ENCODE results near the gene DAPK1.

The DAPK1 gene

DNA sequence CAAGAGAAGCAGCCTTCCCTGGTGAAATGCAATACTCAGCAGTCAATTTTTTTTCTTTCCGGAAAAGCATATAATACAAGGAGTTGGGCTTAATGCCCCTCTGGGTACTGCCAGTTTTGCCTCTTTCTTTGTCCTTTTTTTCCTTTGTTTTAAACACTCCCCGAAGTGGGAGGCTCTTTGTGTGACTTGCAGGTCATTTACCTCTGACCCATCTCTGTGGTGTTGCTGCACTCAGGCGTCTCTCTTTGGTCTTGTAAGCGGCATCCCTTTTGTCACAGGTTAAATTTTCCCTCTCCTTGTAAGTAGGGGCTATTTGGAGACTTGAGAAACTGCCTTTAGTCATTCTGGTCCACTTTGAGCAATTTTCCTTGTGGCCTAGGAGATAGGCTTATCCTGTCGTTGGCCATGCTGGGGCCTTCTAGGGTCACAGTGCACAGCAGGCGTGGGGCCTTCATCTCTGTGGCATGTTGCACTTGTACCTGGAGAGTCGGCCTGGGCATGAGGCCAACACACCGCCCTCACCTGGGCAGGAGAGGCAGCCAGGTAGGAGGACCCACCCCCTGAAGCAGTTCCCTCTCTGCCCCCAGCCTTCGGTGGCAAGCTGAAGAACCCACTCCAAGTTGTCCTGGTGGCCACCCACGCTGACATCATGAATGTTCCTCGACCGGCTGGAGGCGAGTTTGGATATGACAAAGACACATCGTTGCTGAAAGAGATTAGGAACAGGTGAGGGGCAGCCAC is 200.6 kb downstream of the DAPK1 start:
- DNase-seq = no peak

DNA sequence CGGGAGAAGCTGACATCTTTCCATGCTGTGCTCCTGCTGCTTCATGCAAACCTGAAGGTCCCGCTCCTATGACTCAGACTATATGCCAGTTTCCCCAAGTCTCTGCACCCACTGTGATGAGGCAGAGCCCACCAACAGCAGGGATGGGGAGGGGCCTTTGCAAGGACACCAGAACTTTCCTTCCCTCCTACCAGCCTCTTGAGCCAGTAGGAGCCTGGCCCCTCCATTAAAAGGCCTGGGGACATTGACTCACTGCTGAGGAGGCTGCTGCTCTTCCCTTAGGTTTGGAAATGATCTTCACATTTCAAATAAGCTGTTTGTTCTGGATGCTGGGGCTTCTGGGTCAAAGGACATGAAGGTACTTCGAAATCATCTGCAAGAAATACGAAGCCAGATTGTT is 202.2 kb downstream of the DAPK1 start:
- no peak for DNase-seq

DNA sequence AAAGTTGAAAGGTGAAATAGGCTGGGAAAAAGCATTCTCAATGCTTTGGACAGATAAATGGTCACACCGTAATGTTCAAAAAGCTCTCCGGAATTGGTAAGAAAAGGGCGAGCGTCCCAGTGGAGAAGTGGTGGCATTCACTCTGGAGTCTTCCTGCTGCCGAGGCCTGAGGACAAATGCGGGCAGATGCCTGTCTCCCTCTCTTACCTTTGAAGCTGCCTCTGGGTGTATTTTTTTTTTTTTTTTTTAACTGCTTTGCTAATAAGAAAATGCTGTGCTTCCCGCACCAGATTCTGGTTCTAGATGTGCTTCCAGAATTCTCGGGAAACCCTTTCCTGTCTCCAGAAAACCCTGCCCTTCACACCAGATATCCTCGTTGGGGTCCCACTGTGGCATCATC is 203.8 kb downstream of the DAPK1 start:
- DNase-seq = no peak

DNA sequence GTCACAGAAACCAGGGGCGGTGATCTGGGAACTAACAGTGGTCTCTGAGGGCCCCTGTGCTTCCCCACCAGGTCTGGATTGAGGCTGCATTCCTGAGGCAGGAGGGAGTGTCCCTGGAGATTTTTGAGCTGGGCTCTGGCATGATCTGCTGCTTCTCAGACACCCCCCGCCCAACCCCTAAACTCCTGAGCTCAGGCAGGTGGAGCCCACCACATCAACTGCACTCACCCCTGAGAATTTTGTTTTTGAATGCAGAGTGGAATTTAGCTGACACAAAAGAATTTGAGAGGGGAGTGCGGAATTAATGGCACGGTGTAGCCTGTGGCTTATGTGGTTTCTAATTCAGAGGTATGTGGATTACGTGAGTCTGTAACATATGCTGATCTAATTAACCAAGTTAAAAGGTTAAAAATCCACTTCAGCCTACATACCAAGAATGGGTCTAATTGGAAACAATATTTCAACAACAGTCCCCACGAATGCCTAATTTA is 204.3 kb downstream of the DAPK1 start:
- DNase-seq = no peak

DNA sequence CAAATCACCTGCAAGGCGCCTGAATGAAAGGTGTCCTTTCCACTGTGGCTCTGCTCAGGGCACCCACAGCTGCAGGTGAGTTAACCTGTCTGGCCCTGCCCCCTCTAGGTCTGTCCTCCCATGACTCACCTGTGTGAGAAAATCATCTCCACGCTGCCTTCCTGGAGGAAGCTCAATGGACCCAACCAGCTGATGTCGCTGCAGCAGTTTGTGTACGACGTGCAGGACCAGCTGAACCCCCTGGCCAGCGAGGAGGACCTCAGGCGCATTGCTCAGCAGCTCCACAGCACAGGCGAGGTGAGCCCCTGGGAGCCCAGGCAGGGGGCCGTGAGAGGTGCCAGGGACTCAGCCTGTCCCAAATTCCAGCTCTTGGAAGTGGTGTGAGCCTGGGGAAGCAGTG is 205.3 kb downstream of the DAPK1 start:
- no peak for DNase-seq

DNA sequence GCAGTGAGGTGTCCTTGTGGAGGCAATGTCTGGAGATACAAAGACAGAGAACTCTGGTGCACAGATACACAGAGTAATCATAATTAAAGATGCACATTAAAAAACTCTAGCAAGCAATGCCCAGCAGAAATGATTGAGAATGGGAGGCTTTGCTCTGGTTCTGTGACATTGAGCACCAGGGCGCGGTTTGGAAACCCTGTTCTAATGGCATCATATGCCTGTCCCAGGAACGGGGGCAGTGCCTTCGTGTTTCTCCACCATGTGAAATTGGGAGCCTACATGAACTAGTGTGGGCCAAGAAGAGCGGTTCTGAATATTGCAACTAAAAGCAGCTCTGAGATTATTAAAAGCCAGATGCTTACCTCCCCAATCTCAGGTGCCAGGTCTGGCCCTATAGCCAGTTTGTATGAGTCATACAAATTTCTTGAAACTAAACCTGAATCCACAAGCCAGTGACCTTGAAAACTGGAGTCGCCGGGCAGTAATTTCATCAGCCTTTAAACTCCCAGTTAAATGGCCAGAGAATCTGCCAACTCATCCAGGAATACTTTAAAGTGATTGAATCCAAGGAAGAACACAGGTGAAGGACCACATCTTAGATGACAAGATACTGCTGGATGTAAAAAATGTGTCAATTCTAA is 206.1 kb downstream of the DAPK1 start:
- DNase-seq = no peak

DNA sequence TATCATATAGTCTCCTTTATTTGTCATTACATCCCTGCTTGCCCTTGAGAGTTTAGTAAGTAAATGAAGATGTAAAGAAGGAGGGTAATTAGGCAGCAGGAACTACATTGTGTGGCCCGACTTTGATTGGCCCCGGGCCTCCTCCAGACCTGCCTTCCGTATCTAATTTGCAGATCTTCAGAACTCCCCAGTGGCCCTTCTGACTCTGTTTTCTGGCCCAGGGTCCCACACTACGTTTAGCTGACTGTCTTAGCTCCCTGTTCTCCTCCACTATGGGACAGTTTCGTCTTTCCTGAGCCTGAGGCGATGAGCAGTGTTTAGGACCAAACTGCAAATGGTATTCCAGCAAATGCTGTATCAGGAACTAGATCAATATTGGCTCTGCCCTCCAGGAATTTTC is 206.7 kb downstream of the DAPK1 start:
- no peak for DNase-seq

DNA sequence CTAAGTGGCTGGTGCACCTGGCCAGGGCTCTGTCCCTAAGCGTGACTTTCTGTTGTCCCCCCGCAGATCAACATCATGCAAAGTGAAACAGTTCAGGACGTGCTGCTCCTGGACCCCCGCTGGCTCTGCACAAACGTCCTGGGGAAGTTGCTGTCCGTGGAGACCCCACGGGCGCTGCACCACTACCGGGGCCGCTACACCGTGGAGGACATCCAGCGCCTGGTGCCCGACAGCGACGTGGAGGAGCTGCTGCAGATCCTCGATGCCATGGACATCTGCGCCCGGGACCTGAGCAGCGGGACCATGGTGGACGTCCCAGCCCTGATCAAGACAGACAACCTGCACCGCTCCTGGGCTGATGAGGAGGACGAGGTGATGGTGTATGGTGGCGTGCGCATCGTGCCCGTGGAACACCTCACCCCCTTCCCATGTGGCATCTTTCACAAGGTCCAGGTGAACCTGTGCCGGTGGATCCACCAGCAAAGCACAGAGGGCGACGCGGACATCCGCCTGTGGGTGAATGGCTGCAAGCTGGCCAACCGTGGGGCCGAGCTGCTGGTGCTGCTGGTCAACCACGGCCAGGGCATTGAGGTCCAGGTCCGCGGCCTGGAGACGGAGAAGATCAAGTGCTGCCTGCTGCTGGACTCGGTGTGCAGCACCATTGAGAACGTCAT is 208.5 kb downstream of the DAPK1 start:
- DNase-seq = no peak

DNA sequence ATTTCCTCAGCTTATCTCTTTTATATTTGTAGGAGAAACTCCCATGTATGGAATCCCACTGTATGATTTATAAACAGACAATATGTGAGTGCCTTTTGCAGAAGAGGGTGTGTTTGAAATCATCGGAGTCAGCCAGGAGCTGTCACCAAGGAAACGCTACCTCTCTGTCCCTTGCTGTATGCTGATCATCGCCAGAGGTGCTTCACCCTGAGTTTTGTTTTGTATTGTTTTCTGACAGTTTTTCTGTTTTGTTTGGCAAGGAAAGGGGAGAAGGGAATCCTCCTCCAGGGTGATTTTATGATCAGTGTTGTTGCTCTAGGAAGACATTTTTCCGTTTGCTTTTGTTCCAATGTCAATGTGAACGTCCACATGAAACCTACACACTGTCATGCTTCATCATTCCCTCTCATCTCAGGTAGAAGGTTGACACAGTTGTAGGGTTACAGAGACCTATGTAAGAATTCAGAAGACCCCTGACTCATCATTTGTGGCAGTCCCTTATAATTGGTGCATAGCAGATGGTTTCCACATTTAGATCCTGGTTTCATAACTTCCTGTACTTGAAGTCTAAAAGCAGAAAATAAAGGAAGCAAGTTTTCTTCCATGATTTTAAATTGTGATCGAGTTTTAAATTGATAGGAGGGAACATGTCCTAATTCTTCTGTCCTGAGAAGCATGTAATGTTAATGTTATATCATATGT is 210.3 kb downstream of the DAPK1 start:
- DNase-seq = no peak

DNA sequence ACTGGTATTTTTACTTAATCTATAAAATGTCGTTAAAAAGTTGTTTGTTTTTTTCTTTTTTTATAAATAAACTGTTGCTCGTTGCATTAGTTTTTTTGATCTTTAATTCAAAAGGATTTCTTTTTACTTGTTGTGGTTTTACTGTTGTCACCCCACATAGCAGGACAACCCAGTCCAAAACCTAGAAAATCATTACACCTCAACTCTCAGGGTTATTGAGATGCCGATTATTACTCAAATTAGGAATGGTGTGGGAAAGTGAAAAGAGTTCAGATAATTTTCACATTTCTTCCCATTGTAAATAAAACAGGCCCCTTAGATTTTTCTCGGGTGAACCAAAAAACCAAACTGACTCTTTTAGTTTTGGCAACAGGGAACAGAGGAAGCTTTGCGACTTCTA is 210.9 kb downstream of the DAPK1 start:
- no peak for DNase-seq

DNA sequence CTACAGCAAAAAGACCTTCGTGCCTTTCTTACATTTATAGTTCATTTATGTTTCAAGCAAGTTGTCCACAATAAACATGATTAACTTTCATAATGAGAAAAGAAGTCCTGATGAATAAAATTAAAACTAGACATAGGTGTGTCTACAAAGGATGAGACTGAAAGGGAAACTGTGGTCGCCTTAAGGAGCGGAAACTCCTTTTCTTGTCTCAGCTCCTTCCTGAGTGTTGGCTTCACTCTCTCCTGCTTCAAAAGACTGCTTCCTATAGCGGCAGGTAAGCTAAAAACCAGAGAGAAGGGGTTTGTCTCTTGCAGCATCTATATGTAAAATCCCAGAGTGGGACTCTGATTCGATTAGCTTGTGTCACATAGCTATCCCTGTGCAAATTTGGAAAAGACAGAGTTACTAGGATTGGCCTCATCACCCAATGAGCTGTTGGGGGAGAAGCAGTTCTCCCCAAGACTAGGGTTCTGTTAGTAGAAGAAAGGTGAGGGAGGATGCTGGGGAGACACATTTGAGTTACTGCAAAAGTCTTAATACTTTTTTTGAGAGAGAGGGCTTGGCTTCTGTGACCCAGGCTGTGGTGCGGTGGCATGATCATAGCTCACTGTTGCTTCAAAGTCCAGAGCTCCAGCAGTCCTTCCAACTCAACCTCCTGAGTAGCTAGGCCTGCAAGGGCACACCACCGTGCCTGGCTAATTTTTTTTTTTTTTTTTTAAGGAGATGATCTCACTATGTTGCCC is 211.5 kb downstream of the DAPK1 start:
- DNase-seq = no peak

DNA sequence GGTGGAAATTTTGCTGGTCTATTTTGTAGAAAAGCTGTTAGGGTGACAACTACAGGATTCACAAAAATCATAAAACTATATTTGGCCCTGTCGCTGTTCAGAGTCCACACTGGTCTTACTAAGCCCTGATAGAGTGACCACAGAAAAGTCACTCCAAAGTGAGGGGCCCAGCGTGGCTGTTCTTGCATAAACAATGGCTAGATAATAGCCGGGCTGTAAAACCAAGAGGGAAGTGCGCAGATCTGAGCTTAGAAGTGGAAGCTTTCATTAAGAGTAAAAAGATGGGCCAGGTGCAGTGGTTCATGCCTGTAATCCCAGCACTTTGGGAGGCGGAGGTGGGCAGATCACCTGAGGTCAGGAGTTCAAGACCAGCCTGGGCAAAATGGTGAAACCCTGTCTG is 212.8 kb downstream of the DAPK1 start:
- DNase-seq = no peak

DNA sequence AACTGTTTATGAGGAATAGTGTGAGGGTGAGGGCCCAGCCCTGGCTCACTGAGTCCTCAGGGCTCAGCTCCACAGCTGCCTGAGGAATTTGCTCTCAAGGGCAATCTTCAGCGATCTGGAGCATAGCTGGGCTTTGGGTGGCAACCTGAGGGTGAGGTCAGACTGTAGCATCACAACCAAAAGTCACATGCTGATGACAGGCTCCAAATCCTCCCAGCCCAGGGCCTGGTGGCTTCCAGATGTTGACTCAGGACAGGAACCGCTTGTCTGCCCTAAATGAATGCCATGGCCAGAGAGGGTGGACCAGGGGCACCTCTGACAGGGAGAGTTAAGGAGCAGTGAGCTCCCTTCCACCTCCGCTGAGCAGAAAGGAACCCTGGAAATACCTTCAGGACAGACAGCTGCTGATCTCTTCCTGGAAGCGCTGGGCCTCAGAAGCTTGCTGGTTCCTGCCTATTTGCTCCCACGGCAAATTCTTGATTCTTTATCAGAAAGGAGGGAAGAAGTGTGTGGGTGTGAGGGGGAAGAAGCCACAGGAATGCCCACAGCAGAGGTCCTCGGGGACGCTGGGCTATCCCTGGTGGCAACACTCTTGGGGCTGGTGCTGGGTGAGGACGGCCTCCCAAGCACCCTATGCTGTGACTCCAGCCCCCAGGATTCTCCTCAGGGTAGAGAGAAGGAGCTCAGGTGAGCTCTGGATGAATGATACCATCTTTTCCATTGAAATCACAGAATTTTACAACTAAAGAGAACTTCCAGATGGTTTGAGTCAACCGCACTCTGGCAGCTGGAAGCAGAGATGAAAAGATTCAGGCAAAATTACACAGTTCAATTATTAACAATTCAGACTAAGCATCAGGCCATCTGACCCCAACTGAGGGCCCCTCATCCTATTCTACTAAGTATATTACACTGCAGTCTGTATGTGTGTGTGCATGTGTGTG is 214.5 kb downstream of the DAPK1 start:
- DNase-seq = no peak

DNA sequence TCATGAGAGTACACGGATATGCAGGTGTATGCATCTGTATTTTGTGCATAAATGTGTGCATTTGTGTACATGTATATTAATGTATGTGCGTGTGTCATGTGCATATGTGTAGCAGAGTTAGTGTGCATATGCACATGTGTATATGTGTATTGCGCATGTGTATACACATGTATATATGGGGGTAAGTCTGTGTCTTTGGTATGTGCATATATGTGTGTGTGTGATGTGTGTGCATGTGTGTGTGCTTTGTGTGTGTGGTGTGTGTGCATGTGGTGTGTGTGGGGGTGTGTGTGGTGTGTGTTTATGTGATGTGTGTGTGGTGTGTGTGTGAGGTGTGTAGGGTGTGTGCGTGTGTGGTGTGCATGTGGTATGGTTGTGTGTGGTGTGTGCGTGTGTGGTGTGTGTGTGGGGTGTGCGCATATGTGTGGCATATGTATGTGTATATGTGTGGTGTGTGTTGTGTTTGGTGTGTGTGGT is 215.2 kb downstream of the DAPK1 start:
- no peak for DNase-seq

DNA sequence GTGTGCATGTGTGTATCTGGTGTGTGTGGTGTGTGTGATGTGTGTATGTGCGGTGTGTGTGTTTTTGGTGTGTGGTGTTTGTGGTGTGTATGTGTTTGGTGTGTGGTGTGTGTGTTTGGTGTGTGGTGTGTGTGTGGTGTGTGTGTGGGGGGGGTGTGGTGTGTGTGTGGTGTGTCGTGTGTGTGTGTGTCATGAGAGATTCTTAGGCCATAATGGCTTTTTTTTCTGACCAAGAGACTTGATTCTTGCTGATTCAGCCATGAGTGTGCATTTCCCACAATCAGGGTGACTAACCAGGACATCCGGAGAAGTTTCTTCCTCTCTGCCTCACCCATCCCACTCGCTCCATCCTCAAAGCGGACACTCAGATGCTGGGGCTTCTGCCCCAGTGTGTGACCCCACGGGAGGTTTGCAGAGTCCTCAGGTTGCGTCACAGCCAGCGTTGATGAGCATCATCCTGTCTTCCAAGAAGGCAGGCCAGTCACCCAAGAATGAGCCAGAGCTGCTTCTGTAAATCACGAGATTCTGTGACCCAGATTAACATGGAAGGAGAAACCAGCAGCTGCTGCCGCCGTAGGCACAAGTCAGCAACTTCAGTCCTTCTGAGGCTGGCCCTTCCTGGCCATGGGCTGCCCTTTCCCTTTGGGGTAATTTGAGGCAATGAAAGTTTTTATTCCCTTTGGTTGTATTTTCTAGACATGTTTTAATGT is 215.8 kb downstream of the DAPK1 start:
- DNase-seq = no peak

DNA sequence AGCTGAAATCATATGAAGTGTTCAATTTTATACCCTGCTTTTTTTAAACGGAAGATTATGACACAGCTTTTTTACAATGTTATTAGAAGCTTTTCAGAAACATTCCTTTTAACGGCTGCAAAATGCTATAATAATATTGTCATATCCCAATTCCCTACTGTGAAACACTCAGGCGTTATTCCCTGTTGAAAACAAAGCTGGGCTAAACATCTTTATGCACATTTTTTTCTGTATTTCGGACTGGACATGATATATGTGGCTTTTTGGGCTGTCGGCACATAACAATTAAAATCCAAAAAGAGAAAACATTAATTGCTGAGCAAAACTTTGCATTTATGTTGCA is 216.3 kb downstream of the DAPK1 start:
- DNase-seq = no peak

DNA sequence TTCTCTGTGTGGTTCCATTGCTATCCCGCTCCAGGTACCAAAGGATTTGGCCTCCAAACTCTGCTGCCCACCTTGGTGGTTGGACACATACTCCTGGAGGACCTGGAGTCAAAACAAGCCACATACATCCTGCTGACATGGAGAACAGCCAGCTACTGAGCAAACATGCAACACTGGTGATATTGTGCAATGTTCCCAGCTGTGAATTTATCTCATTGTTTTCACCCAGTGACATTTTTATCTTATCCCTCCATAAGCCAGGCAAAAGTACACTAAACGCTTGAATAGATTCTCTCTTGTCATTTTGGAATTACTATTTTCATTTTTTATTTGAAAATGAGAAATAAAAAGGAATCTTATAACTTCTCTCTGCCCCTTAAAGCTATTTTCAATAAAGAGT is 217.2 kb downstream of the DAPK1 start:
- no peak for DNase-seq

DNA sequence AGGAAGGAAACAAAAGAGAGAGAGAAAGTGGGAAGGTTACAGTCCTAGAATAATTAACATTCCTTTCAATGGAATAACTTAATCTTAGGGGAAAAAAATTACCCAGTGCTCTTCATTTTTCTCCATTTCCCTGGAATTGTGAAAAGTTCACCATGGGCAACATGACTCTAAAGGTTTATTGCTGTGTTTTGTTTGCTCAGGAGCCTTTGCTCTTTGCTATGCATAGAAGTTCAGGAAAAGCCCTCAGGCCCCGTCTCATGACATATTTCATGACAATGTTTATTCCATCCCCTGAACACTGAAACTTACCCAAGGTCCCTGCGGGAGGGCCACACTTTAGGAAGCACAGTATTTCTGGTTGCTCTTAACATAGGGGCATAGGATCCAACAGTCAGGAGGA is 218.5 kb downstream of the DAPK1 start:
- no peak for DNase-seq

DNA sequence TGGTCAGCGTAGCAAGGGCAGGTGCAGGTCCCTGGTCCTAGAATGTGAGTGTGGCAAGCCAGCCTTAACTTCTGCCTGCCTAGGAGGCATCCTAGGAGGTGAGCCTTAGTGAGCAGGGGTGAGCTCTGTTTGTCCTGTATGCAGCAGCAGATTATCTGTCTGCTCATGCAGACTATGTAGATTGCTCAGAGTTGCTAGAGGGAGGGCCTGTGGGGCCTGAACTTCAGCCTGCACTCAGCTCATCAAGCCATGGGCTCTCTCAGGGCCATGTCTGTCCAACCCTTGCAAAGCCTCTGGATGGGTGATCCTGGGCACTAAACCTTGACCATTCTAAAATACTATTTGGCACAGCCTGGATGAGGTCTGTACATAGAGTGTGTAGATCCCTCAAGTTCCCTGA is 219.8 kb downstream of the DAPK1 start:
- no peak for DNase-seq

DNA sequence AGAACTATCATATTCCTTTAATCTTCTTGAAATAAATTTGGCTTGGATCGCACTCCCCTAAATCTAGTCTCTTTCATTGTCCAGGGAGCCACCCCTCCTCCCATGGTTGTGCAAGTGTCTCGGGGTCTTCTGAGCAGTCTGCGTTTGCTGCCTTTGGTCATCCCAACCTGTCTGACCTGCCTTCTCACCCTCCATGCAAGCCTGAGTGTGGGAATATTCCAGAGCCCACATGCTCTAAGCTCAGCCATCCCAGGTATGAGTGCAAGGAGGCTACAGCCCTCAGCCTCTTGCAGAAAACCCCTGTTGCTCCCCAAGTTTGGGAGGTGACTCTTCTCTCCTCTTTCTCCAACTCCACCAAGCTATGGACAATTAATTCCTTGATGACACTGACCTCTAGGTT is 220.6 kb downstream of the DAPK1 start:
- DNase-seq = no peak
